Endothelial cell (in vitro differentiated cells): Measurements from ENCODE around the gene TANGO6. TPM values are rescaled to one million over a fixed set of nuclear protein-coding genes. Genes with fewer than 3 reads are reported as not detected.

Experiments used
- DNase-seq: peaks from one replicate; pipeline ENCODE4 v3.0.0; 2021; ENCODE audit warnings: low spot score
- H3K27ac Mint-ChIP-seq: one replicate; pipeline ENCODE4 v1.8.0; 2021; ENCODE audit warnings: mixed read lengths, inconsistent platforms; ENCODE audit not compliant: unreplicated experiment
- H3K27me3 Mint-ChIP-seq: one replicate; pipeline ENCODE4 v1.8.0; 2021; ENCODE audit warnings: mild to moderate bottlenecking, moderate library complexity, mixed read lengths, inconsistent platforms; ENCODE audit not compliant: unreplicated experiment
- H3K36me3 Mint-ChIP-seq: one replicate; pipeline ENCODE4 v1.8.0; 2021; ENCODE audit warnings: mild to moderate bottlenecking, low read depth, mixed read lengths, inconsistent platforms; ENCODE audit not compliant: unreplicated experiment
- H3K4me1 Mint-ChIP-seq: one replicate; pipeline ENCODE4 v1.8.0; 2021; ENCODE audit warnings: mild to moderate bottlenecking, mixed read lengths, inconsistent platforms; ENCODE audit not compliant: unreplicated experiment
- H3K4me3 Mint-ChIP-seq: one replicate; pipeline ENCODE4 v1.8.0; 2021; ENCODE audit warnings: mild to moderate bottlenecking, mixed read lengths, inconsistent platforms; ENCODE audit not compliant: unreplicated experiment
- H3K9me3 Mint-ChIP-seq: one replicate; pipeline ENCODE4 v1.8.0; 2021; ENCODE audit warnings: mixed read lengths, inconsistent platforms; ENCODE audit not compliant: unreplicated experiment
- CTCF ChIP-seq: fragments of 200-600 bp; sonication (generic); IDR thresholded peaks from one replicate; pipeline ENCODE4 v1.5.0; 2021; ENCODE audit warnings: antibody characterized with exemption; ENCODE audit not compliant: unreplicated experiment
- total RNA-seq: library from RNA; stranded (reverse); fragmentation: NEBNext Ultra II Directional; extraction: Animal tissue kit (Norgen Biotek cat#: 25700); gene quantifications from one replicate; pipeline ENCODE4 v1.2.1, GENCODE V29; 2021; ENCODE audit not compliant: unreplicated experiment

The TANGO6 gene
- total RNA-seq, 1 donor from 2014 or later: 10.4 TPM

GRCh38 chr16:69013991-69014390, 170.7 kb downstream of the TANGO6 start:
- TF ChIP-seq CTCF: no peak
- Mint-ChIP-seq H3K9me3 (no peaks in the 10 kb centered on the region), H3K4me3 (peak overlapping the region; percentile 38), H3K36me3 (peaks cover 3% of the 10 kb centered on the region), H3K4me1 (peaks cover 9% of the 10 kb centered on the region), H3K27me3 (peaks cover 2% of the 10 kb centered on the region), H3K27ac (no peak overlapping the region)
- no peak for DNase-seq

- H3K4me3 Mint-ChIP-seq: no peak overlapping the region
- H3K27ac Mint-ChIP-seq: no peak overlapping the region
- TF ChIP-seq CTCF: no peak
- peaks cover 9% of the 10 kb centered on the region for H3K4me1 Mint-ChIP-seq
- peaks cover 3% of the 10 kb centered on the region for H3K36me3 Mint-ChIP-seq
- no peak for DNase-seq
- H3K27me3 Mint-ChIP-seq: peaks cover 2% of the 10 kb centered on the region
- no peaks in the 10 kb centered on the region for H3K9me3 Mint-ChIP-seq
These were observed 171.5 kb downstream of the TANGO6 start for GRCh38 chr16:69014811-69015210.

- no peak for DNase-seq
- H3K27me3 Mint-ChIP-seq: peaks cover 3% of the 10 kb centered on the region
These were observed 173.9 kb downstream of the TANGO6 start for GRCh38 chr16:69017036-69017783.

GRCh38 chr16:69019811-69020210, 176.5 kb downstream of the TANGO6 start:
- no peak for DNase-seq
- Mint-ChIP-seq H3K4me3 (no peak overlapping the region), H3K27me3 (peaks cover 3% of the 10 kb centered on the region), H3K36me3 (no peaks in the 10 kb centered on the region), H3K4me1 (peaks cover 9% of the 10 kb centered on the region), H3K9me3 (no peaks in the 10 kb centered on the region), H3K27ac (no peak overlapping the region)
- no peak for TF ChIP-seq CTCF

More at GRCh38 chr16:69017036-69017783, 173.9 kb downstream of the TANGO6 start:
- Mint-ChIP-seq H3K4me1 (peaks cover 9% of the 10 kb centered on the region), H3K4me3 (peak overlapping the region; percentile 31), H3K9me3 (no peaks in the 10 kb centered on the region), H3K27ac (peak overlapping the region; percentile 85), H3K36me3 (peaks cover 3% of the 10 kb centered on the region)
- no peak for TF ChIP-seq CTCF

GRCh38 chr16:69029121-69029520, 185.8 kb downstream of the TANGO6 start:
- Mint-ChIP-seq H3K4me3 (no peak overlapping the region), H3K27ac (no peak overlapping the region), H3K27me3 (no peaks in the 10 kb centered on the region), H3K4me1 (no peaks in the 10 kb centered on the region), H3K9me3 (no peaks in the 10 kb centered on the region), H3K36me3 (peaks cover 7% of the 10 kb centered on the region)
- DNase-seq: no peak
- no peak for TF ChIP-seq CTCF
